Activated naive CD4-positive, alpha-beta T cell treated with anti-CD3 and anti-CD28 coated beads, Interleukin-2, amount 50 U/mL, for 16 hours (primary cell): ENCODE measurements around the gene DSCAML1.

Experiments
- DNase-seq: peaks from one replicate; pipeline ENCODE4 v3.0.0-alpha.2; 2020

The DSCAML1 gene

GRCh38 chr11:117686711-117687110 lies 110.3 kb downstream of the DSCAML1 start:
- no peak for DNase-seq

GRCh38 chr11:117685566-117685965 lies 111.5 kb downstream of the DSCAML1 start:
- no peak for DNase-seq

GRCh38 chr11:117684731-117685130 lies 112.3 kb downstream of the DSCAML1 start:
- no peak for DNase-seq

GRCh38 chr11:117684111-117684510 lies 112.9 kb downstream of the DSCAML1 start:
- DNase-seq = no peak

- no peak for DNase-seq
Observed at GRCh38 chr11:117681438-117681837, 115.6 kb downstream of the DSCAML1 start.

GRCh38 chr11:117679461-117679860 lies 117.6 kb downstream of the DSCAML1 start:
- DNase-seq = no peak

GRCh38 chr11:117678658-117679406 lies 118.2 kb downstream of the DSCAML1 start:
- no peak for DNase-seq

GRCh38 chr11:117677729-117678310 lies 119.2 kb downstream of the DSCAML1 start:
- no peak for DNase-seq

GRCh38 chr11:117676501-117676900 lies 120.5 kb downstream of the DSCAML1 start:
- no peak for DNase-seq

- DNase-seq = no peak
Observed at GRCh38 chr11:117673602-117674001, 123.4 kb downstream of the DSCAML1 start.

GRCh38 chr11:117671370-117671769 lies 125.6 kb downstream of the DSCAML1 start:
- no peak for DNase-seq

- DNase-seq = no peak
Observed at GRCh38 chr11:117670924-117671323, 126.1 kb downstream of the DSCAML1 start.

- no peak for DNase-seq
Observed at GRCh38 chr11:117670443-117670842, 126.6 kb downstream of the DSCAML1 start.

GRCh38 chr11:117669616-117670015 lies 127.4 kb downstream of the DSCAML1 start:
- DNase-seq = no peak

GRCh38 chr11:117669062-117669461 lies 128.0 kb downstream of the DSCAML1 start:
- DNase-seq = no peak

- no peak for DNase-seq
Observed at GRCh38 chr11:117668321-117668751, 128.7 kb downstream of the DSCAML1 start.

- no peak for DNase-seq
Observed at GRCh38 chr11:117664897-117665296, 132.1 kb downstream of the DSCAML1 start.

GRCh38 chr11:117663821-117664220 lies 133.2 kb downstream of the DSCAML1 start:
- no peak for DNase-seq

GRCh38 chr11:117663414-117663813 lies 133.6 kb downstream of the DSCAML1 start:
- no peak for DNase-seq

- DNase-seq = no peak
Observed at GRCh38 chr11:117662671-117663269, 134.2 kb downstream of the DSCAML1 start.

GRCh38 chr11:117662255-117662654 lies 134.8 kb downstream of the DSCAML1 start:
- no peak for DNase-seq

- DNase-seq = no peak
Observed at GRCh38 chr11:117658809-117659208, 138.2 kb downstream of the DSCAML1 start.

- DNase-seq = no peak
Observed at GRCh38 chr11:117657794-117658193, 139.2 kb downstream of the DSCAML1 start.
